Activated CD8-positive, alpha-beta memory T cell treated with anti-CD3 and anti-CD28 coated beads for 1 hour (primary cell): Measurements from ENCODE around the gene ATP5F1D.

Source experiments
- DNase-seq, 2 donors: peaks; one replicate each; pipeline ENCODE4 v3.0.0-alpha.2; 2020; ENCODE audit warnings: low read depth in 1 of 2; ENCODE audit errors: extremely low read depth in 1 of 2

ATP5F1D gene

GRCh38 chr19:1278713-1279660 lies 37.4 kb downstream of the ATP5F1D start:
- no peak for DNase-seq

- peak in 1 of 2 donors; percentile 67 for DNase-seq
These were observed 38.3 kb downstream of the ATP5F1D start for GRCh38 chr19:1279782-1280341.

GRCh38 chr19:1280636-1281568 lies 39.4 kb downstream of the ATP5F1D start:
- no peak for DNase-seq

- DNase-seq: no peak
These were observed 40.2 kb downstream of the ATP5F1D start for GRCh38 chr19:1281569-1282287.

- DNase-seq: no peak
These were observed 41.1 kb downstream of the ATP5F1D start for GRCh38 chr19:1282588-1283206.

- DNase-seq: no peak
These were observed 41.8 kb downstream of the ATP5F1D start for GRCh38 chr19:1283207-1283916.

GRCh38 chr19:1283917-1284292 lies 42.4 kb downstream of the ATP5F1D start:
- DNase-seq: no peak

- DNase-seq: no peak
These were observed 42.9 kb downstream of the ATP5F1D start for GRCh38 chr19:1284293-1284978.

- DNase-seq: no peak
These were observed 43.6 kb downstream of the ATP5F1D start for GRCh38 chr19:1284979-1285736.

- no peak for DNase-seq
These were observed 44.3 kb downstream of the ATP5F1D start, which contains the start of gene EFNA2 for GRCh38 chr19:1285737-1286360. Gene EFNA2 (plus strand): TSS chr19:1285873. CDS start chr19:1286169, 296 bp downstream.

- no peak for DNase-seq
These were observed 45.2 kb downstream of the ATP5F1D start for GRCh38 chr19:1286487-1287353.

GRCh38 chr19:1287354-1288225 lies 46.0 kb downstream of the ATP5F1D start:
- DNase-seq: no peak

GRCh38 chr19:1288226-1288612 lies 46.7 kb downstream of the ATP5F1D start:
- DNase-seq: no peak

- no peak for DNase-seq
These were observed 47.5 kb downstream of the ATP5F1D start for GRCh38 chr19:1288833-1289685.

GRCh38 chr19:1289686-1290025 lies 48.1 kb downstream of the ATP5F1D start:
- no peak for DNase-seq
